Measurements from ENCODE around the gene ADGRG2. TPM values are rescaled to one million over a fixed set of nuclear protein-coding genes. Genes with fewer than 3 reads are reported as not detected.

ADGRG2 gene
- total and polyA plus RNA-seq, 9 of the 15 experiments (the other 6 are each of a cell fraction or from before 2014, with no cell fraction given): 0.03 TPM; not detected in 8

GRCh38 chrX:18997916-18998315, 124.4 kb downstream of the ADGRG2 start:
- no peak for TF ChIP-seq MEF2A (IDR thresholded peaks at IDR 0.05; ENCODE audit: control insufficient read depth, low read depth, low read length)
- TF ChIP-seq, protein P1, sequence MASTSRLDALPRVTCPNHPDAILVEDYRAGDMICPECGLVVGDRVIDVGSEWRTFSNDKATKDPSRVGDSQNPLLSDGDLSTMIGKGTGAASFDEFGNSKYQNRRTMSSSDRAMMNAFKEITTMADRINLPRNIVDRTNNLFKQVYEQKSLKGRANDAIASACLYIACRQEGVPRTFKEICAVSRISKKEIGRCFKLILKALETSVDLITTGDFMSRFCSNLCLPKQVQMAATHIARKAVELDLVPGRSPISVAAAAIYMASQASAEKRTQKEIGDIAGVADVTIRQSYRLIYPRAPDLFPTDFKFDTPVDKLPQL (IDR thresholded peaks at IDR 0.05; ENCODE audit: extremely low read depth, insufficient read length): no peak
- no peak for TF ChIP-seq ETS1 (conservative IDR thresholded peaks at IDR 0.05; ENCODE audit: control insufficient read depth, low read depth, low read length)
- no peak for TF ChIP-seq CHD2 (IDR thresholded peaks at IDR 0.05; ENCODE audit: low read depth, low read length)
- no peak for TF ChIP-seq EHMT2 (IDR thresholded peaks at IDR 0.05)
- no peak for TF ChIP-seq PURB (CRISPR knock-in tag; IDR thresholded peaks at IDR 0.05; ENCODE audit: low read depth)
- TF ChIP-seq ZBTB12 (CRISPR knock-in tag; IDR thresholded peaks at IDR 0.05): no peak
- TF ChIP-seq, protein P2, sequence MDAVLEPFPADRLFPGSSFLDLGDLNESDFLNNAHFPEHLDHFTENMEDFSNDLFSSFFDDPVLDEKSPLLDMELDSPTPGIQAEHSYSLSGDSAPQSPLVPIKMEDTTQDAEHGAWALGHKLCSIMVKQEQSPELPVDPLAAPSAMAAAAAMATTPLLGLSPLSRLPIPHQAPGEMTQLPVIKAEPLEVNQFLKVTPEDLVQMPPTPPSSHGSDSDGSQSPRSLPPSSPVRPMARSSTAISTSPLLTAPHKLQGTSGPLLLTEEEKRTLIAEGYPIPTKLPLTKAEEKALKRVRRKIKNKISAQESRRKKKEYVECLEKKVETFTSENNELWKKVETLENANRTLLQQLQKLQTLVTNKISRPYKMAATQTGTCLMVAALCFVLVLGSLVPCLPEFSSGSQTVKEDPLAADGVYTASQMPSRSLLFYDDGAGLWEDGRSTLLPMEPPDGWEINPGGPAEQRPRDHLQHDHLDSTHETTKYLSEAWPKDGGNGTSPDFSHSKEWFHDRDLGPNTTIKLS (IDR thresholded peaks at IDR 0.05; ENCODE audit: borderline replicate concordance, low read depth): no peak
- TF ChIP-seq NFYB (IDR thresholded peaks at IDR 0.05; ENCODE audit: extremely low read depth, insufficient read length): no peak
- H3K27me3 ChIP-seq (ENCODE audit: control insufficient read depth in 2 of 2, insufficient read depth in 2 of 2, low read length in 2 of 2): no peaks in the 10 kb centered on the region; a peak in 1 of 5 replicates
- no peaks in the 10 kb centered on the region for H3K9me1 ChIP-seq (ENCODE audit: control insufficient read depth, insufficient read depth, low read length)
- ChIA-PET CTCF (ENCODE audit: low intra/inter-chr PET ratio) (no interaction called here), POLR2A (no interaction called here)
- FAIRE-seq: no peak
- no peaks in the 10 kb centered on the region for H3K79me2 ChIP-seq (ENCODE audit: control insufficient read depth, insufficient read depth, low read length)
- H3K9me3 ChIP-seq (replicated peaks; ENCODE audit: control insufficient read depth, insufficient read depth, low read depth, low read length): no peaks in the 10 kb centered on the region
- no peaks in the 10 kb centered on the region for H3K36me3 ChIP-seq (ENCODE audit: control insufficient read depth, insufficient read depth, low read length)
- ATAC-seq: no peak
- no peaks in the 10 kb centered on the region for H3K4me1 ChIP-seq (replicated peaks in 1 of 2; ENCODE audit: control insufficient read depth in 2 of 2, insufficient read depth in 2 of 2, low read length in 2 of 2)
- WGBS (ENCODE audit: insufficient coverage, low coverage, missing lambda C conversion rate): 2% methylated on average over 4 of the region's 4 CpGs
- in situ Hi-C loops (cut with MboI) (no loop called here), intact Hi-C loops (cut with micrococcal nuclease) (no loop called here)
- no peak overlapping the region for H3K4me3 ChIP-seq
- H3K27ac ChIP-seq (ENCODE audit: extremely low read depth, low read depth, low read length): no peak overlapping the region
- no peak overlapping the region for H3K4me2 ChIP-seq (ENCODE audit: insufficient read depth, low read length)
- H3K9ac ChIP-seq (ENCODE audit: insufficient read depth in 1 of 2, low read depth in 2 of 2, low read length in 2 of 2): no peak overlapping the region
- BruUV-seq (replicated peaks): no TSS peak
- no peak for DNase-seq (ENCODE audit: extremely low read depth in 1 of 4, low spot score in 3 of 4)
- no peak overlapping the region for H2AFZ ChIP-seq (ENCODE audit: low read depth, low read length)
- no peaks in the 10 kb centered on the region for H4K20me1 ChIP-seq (replicated peaks; ENCODE audit: control insufficient read depth, insufficient read depth, low read length)

Measured in K562 (cell line).